Frontal cortex (tissue), 4 donors: ENCODE results near the gene LIMCH1. TPM values are rescaled to one million over a fixed set of nuclear protein-coding genes. Genes with fewer than 3 reads are reported as not detected.

Experiments used
- DNase-seq, 2 donors: peaks; one replicate each; pipeline ENCODE4 v3.0.0; 2012; ENCODE audit warnings: low spot score in 2 of 2
- FAIRE-seq: peaks from 2 replicates; lab custom pipeline; 2012; peaks lifted over from hg19 to GRCh38; lab: Jason Lieb, UNC
- total RNA-seq: library from RNA; depleted of rRNA; stranded (reverse); fragments of >200 nt; gene quantifications from one replicate; pipeline ENCODE4 v1.2.3, GENCODE V29; 2014
- donor health status: control.
- donor health status: control.
- donor health status: control.

Gene LIMCH1
- total RNA-seq, 1 donor from 2014 or later, result 140 TPM

- FAIRE-seq, result no peak
- DNase-seq, result no peak
Measured at GRCh38 chr4:41600243-41600912, 62.4 kb downstream of the LIMCH1 start.

GRCh38 chr4:41601025-41601424, 63.1 kb downstream of the LIMCH1 start:
- DNase-seq (no peak), FAIRE-seq (no peak)

GRCh38 chr4:41602113-41602512, 64.2 kb downstream of the LIMCH1 start:
- no peak for DNase-seq
- no peak for FAIRE-seq

- DNase-seq (no peak), FAIRE-seq (no peak)
Measured at GRCh38 chr4:41602886-41603498, 65.0 kb downstream of the LIMCH1 start.

- DNase-seq (no peak), FAIRE-seq (no peak)
Measured at GRCh38 chr4:41609851-41610250, 71.9 kb downstream of the LIMCH1 start.

- FAIRE-seq (no peak), DNase-seq (no peak)
Measured at GRCh38 chr4:41610474-41610873, 72.5 kb downstream of the LIMCH1 start.

GRCh38 chr4:41611124-41611838, 73.3 kb downstream of the LIMCH1 start:
- DNase-seq (no peak), FAIRE-seq (no peak)

- DNase-seq, result peak; percentile 37 to 45
- peak; percentile 97 for FAIRE-seq
Measured at GRCh38 chr4:41611881-41612871, 74.2 kb downstream of the LIMCH1 start.

GRCh38 chr4:41613386-41613785, 75.4 kb downstream of the LIMCH1 start:
- FAIRE-seq, result no peak
- no peak for DNase-seq

GRCh38 chr4:41613821-41614220, 75.9 kb downstream of the LIMCH1 start:
- no peak for FAIRE-seq
- no peak for DNase-seq

GRCh38 chr4:41614519-41614918, 76.6 kb downstream of the LIMCH1 start:
- FAIRE-seq (no peak), DNase-seq (no peak)

- no peak for FAIRE-seq
Measured at GRCh38 chr4:41619161-41619560, 81.2 kb downstream of the LIMCH1 start.

GRCh38 chr4:41620594-41621256, 82.8 kb downstream of the LIMCH1 start:
- DNase-seq (no peak), FAIRE-seq (no peak)

More at GRCh38 chr4:41619161-41619560, 81.2 kb downstream of the LIMCH1 start:
- DNase-seq, result no peak

- DNase-seq (peak; percentile 18 to 34), FAIRE-seq (no peak)
Measured at GRCh38 chr4:41622787-41623186, 84.8 kb downstream of the LIMCH1 start.

GRCh38 chr4:41624765-41625164, 86.8 kb downstream of the LIMCH1 start:
- FAIRE-seq, result no peak
- DNase-seq, result no peak

GRCh38 chr4:41625531-41625930, 87.6 kb downstream of the LIMCH1 start:
- FAIRE-seq (no peak), DNase-seq (no peak)

GRCh38 chr4:41628936-41629335, 91.0 kb downstream of the LIMCH1 start:
- FAIRE-seq (no peak), DNase-seq (no peak)

GRCh38 chr4:41631523-41631922, 93.6 kb downstream of the LIMCH1 start:
- DNase-seq (no peak), FAIRE-seq (no peak)

- DNase-seq (no peak), FAIRE-seq (no peak)
Measured at GRCh38 chr4:41632481-41633073, 94.6 kb downstream of the LIMCH1 start.
